ENCODE data around the gene ENTPD2.

GRCh38 chr9:137068539-137069507 lies 15.0 kb upstream of the ENTPD2 start:
- no peak for TF ChIP-seq CTCF (IDR thresholded peaks at IDR 0.05)
- no peak for TF ChIP-seq POLR2A (IDR thresholded peaks at IDR 0.05)
